AG04450 (cell line): Measurements from ENCODE around the gene NEDD9. TPM values are rescaled to one million over a fixed set of nuclear protein-coding genes. Genes with fewer than 3 reads are reported as not detected.

Experiments used
- CTCF ChIA-PET: fragments of 300-600, 350-600 bp; formaldehyde crosslinking; extraction: SDS; loops from one replicate; lab custom pipeline; 2022; ENCODE audit warnings: antibody characterized with exemption, inconsistent platforms; lab: Charles Lee
- POLR2A ChIA-PET: fragments of 350-600 bp; formaldehyde crosslinking; extraction: SDS; loops from one replicate; lab custom pipeline; 2021; ENCODE audit warnings: antibody characterized with exemption, inconsistent platforms; lab: Yijun Ruan, JAX
- DNase-seq: peaks from one replicate; pipeline ENCODE4 v3.0.0-alpha.2; 2011; ENCODE audit warnings: low read depth, low spot score
- H3K27ac ChIP-seq: one replicate; pipeline ENCODE4 v1.5.1; 2012; ENCODE audit warnings: low read depth, low read length, control low read depth
- H3K27me3 ChIP-seq: one replicate; pipeline ENCODE4 v1.6.0; 2012; ENCODE audit warnings: low read length; ENCODE audit not compliant: control insufficient read depth, insufficient read depth
- H3K4me3 ChIP-seq: 2 replicates; pipeline ENCODE4 v1.5.1; 2011; ENCODE audit warnings: mild to moderate bottlenecking, low read depth, low read length, control low read depth
- H3K9me3 ChIP-seq: 2 replicates; pipeline ENCODE4 v1.5.1; 2012; ENCODE audit warnings: low read length; ENCODE audit not compliant: control insufficient read depth, insufficient read depth
- polyA plus RNA-seq: library from polyadenylated mRNA; depleted of rRNA; stranded (reverse); fragments of >200 nt; gene quantifications from 2 replicates; pipeline ENCODE4 v1.2.3, GENCODE V29; 2011
- TF ChIP-seq, protein P1 (sequence below): IDR thresholded peaks from 2 replicates; pipeline ENCODE4 v1.5.1; 2011; ENCODE audit warnings: low read depth, low read length, control low read depth, inconsistent platforms

The NEDD9 gene
- polyA plus RNA-seq, 1 experiment: 7.2 TPM

DNA sequence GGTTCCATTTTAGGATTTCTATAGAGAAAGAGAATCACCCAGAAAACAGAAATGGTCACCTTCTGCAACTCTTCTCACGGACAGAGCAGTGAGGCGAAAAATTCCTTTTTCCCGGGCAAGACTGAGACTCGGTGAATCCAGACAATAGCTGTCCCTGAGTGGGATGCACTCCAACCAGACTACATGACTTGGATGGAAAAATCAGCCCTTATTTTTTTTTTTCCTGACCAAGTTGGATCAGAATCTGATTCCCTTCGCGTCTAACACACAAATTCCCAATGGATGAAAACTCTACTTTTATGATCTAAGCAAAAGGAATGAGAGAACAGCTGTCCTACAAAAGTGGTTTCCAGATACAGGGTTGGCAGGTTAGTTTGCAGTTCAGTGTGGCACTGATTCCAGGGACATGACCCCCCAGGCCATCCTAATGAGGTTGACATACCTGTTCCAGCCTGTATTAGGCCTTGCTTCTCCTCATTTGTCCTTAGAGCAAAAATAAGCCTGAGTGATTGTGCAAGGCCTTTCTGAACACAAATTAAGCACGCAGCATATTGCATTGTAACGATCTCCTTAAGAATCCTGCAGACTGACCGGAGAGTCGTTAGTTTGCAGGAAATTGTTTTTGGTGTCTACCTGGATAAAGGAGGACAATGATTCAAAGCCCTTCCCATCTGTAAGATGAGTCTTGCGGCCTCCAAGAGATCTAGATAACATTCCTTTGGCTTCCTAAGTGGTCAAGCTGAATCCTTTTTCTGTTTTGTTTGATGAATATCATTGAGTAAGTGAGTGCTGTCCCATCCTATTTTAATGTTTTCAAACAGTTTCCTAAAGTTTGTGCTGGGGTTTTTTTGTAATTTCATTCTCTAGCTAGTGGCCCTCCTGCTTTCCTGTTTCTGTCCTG is 1.5 kb upstream of the NEDD9 start:
- DNase-seq: no peak
- TF ChIP-seq, protein P1, sequence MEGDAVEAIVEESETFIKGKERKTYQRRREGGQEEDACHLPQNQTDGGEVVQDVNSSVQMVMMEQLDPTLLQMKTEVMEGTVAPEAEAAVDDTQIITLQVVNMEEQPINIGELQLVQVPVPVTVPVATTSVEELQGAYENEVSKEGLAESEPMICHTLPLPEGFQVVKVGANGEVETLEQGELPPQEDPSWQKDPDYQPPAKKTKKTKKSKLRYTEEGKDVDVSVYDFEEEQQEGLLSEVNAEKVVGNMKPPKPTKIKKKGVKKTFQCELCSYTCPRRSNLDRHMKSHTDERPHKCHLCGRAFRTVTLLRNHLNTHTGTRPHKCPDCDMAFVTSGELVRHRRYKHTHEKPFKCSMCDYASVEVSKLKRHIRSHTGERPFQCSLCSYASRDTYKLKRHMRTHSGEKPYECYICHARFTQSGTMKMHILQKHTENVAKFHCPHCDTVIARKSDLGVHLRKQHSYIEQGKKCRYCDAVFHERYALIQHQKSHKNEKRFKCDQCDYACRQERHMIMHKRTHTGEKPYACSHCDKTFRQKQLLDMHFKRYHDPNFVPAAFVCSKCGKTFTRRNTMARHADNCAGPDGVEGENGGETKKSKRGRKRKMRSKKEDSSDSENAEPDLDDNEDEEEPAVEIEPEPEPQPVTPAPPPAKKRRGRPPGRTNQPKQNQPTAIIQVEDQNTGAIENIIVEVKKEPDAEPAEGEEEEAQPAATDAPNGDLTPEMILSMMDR: no peak
- H3K9me3 ChIP-seq: no peaks in the 10 kb centered on the region
- H3K27me3 ChIP-seq: no peaks in the 10 kb centered on the region
- CTCF ChIA-PET: interaction anchor here (0.7 to 4.3 kb wide), 2 partner anchors 224 to 262 kb away, joined by 3 to 37 read pairs; no protein-coding TSS in a partner anchor
- H3K27ac ChIP-seq: no peak overlapping the region
- H3K4me3 ChIP-seq: no peak overlapping the region
- POLR2A ChIA-PET: interaction anchor here (1.4 kb wide), 1 partner anchor 27 kb away, joined by 5 read pairs; no protein-coding TSS in a partner anchor

DNA sequence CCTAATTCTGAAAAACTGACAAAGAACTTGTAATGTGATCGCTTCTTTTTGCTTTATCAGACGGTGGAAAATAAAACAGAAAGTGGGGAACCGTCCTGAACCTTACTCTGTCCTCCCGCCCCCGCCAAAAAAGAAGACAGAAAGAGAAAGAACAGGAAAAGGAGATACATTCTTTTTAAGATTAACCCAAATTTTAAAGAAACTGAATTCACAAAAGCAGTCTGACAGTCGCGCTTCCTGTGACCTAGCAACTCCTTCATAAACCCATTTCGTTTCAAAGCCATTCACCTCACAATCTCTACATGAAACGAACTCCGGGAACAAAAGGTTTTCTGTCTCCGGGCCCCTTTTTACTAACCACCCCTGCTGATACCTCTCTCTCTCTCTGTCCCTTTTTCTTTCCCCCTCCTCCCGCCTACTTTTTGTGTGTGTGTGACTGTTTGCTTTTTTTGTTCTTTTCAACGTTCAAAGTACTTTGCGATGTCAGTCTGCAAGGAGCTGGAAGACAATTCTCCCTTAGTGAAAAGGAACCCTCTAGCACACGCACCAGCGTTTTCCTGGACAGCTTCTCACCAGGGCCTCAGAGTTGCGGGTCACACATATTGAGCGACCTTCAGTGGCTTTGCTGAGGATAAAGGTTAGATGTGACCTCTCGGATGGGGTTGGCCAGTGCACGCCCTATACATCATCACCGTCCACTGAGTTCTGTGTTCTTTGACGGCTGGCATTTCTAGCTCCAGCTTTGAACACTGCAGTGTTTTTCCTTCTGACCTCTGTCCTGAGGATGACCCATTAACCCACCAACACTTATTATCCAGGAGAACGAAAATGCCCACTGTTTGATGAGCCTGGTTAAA is 530 bp upstream of the NEDD9 start:
- Histone ChIP-seq H3K4me3 (peak overlapping the region; percentile 89), H3K27me3 (no peaks in the 10 kb centered on the region), H3K9me3 (no peaks in the 10 kb centered on the region), H3K27ac (peak overlapping the region; percentile 84)
- ChIA-PET POLR2A (interaction anchor here (0.6 to 1.4 kb wide), 6 partner anchors 13 to 85 kb away, joined by 3 to 11 read pairs (median 4); no protein-coding TSS in a partner anchor), CTCF (interaction anchor here (0.7 to 4.3 kb wide), 4 partner anchors 61 to 263 kb away, joined by 3 to 37 read pairs (median 6); no protein-coding TSS in a partner anchor)
- TF ChIP-seq, protein P1: no peak
- DNase-seq: no peak

GRCh38 chr6:11231564-11232192 is 790 bp downstream of the NEDD9 start:
- Histone ChIP-seq H3K27ac (peak overlapping the region; percentile 49), H3K4me3 (peak overlapping the region; percentile 89), H3K27me3 (no peaks in the 10 kb centered on the region), H3K9me3 (no peaks in the 10 kb centered on the region)
- no peak for DNase-seq
- TF ChIP-seq, protein P1: no peak
- ChIA-PET POLR2A (interaction anchor here (0.6 to 1.2 kb wide), 6 partner anchors 21 to 537 kb away, joined by 3 to 11 read pairs (median 4); partner anchors contain the start of gene PAK1IP1), CTCF (interaction anchor here (0.5 to 4.3 kb wide), 5 partner anchors 11 to 264 kb away, joined by 3 to 37 read pairs (median 5); no protein-coding TSS in a partner anchor)

DNA sequence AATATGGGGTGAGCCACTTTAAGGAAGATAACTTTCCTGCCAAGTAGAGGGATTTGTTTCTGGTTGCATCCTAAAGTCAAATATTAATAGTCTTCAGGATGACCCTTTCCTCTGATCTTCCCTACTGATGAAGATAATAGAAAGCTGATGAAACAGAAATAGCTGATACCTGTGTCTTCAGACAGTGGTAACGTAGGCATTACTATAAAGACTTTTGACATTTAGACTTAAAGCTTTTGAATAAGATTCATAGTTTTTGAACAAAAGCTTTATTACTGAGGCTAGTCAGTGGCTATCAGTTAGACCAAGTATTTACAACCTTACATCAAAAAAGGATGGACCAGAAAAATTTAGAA is 1.4 kb downstream of the NEDD9 start:
- ChIA-PET POLR2A (interaction anchor here (0.6 to 1.2 kb wide), 2 partner anchors 29 to 201 kb away, joined by 4 read pairs; no protein-coding TSS in a partner anchor), CTCF (interaction anchor here (0.5 to 4.3 kb wide), 5 partner anchors 12 to 265 kb away, joined by 3 to 37 read pairs (median 5); no protein-coding TSS in a partner anchor)
- no peak for DNase-seq
- no peaks in the 10 kb centered on the region for H3K9me3 ChIP-seq
- no peak overlapping the region for H3K27ac ChIP-seq
- no peaks in the 10 kb centered on the region for H3K27me3 ChIP-seq
- H3K4me3 ChIP-seq: peak overlapping the region; percentile 89
- TF ChIP-seq, protein P1: no peak
